ENCODE results near the gene DUSP16. TPM values are rescaled to one million over a fixed set of nuclear protein-coding genes. Genes with fewer than 3 reads are reported as not detected.
A peak's percentile ranks its signal among the peaks of the same experiment; 100 is the strongest.

Gene DUSP16
- total RNA-seq, 1 experiment from 2014 or later: 4.4 TPM

- POLR2A ChIA-PET (ENCODE audit: unreplicated experiment): no interaction called here
- Histone ChIP-seq H3K9me2 (replicated peaks; ENCODE audit: low read length) (no peaks in the 10 kb centered on the region), H3K9me3 (ENCODE audit: low read length) (no peaks in the 10 kb centered on the region), H3K4me1 (ENCODE audit: insufficient read depth, low read length) (peaks cover 29% of the 10 kb centered on the region), H3K4me2 (ENCODE audit: low read length) (peak overlapping the region; percentile 72), H3K27ac (ENCODE audit: low read length) (peak overlapping the region; percentile 97), H3K9ac (ENCODE audit: low read length) (peak overlapping the region; percentile 75), H3F3A (ENCODE audit: low read length, unreplicated experiment) (no peaks in the 10 kb centered on the region), H3K27me3 (ENCODE audit: low read length) (no peaks in the 10 kb centered on the region), H3K36me3 (ENCODE audit: low read depth, low read length) (no peaks in the 10 kb centered on the region), H2AFZ (ENCODE audit: low read length) (no peak overlapping the region), H3K79me2 (ENCODE audit: low read length) (no peaks in the 10 kb centered on the region), H4K20me1 (ENCODE audit: low read length) (no peaks in the 10 kb centered on the region), H3K4me3 (ENCODE audit: low read length) (no peak overlapping the region)
- TSS peak; percentile 86 for BruUV-seq (replicated peaks)
- intact Hi-C loops (cut with micrococcal nuclease): no loop called here
- ATAC-seq (peak; percentile 97), DNase-seq (peak; percentile 84)
- CTCF ChIA-PET: interaction anchor here (0.7 kb wide), 1 partner anchor 24 kb away, joined by 3 read pairs; no protein-coding TSS in a partner anchor
- TF ChIP-seq CTCF (conservative IDR thresholded peaks at IDR 0.05; ENCODE audit: low read depth, low read length) (no peak), EZH2phosphoT487 (IDR thresholded peaks at IDR 0.05; ENCODE audit: borderline replicate concordance, low read length) (no peak), EZH2 (IDR thresholded peaks at IDR 0.05; ENCODE audit: low read length, unreplicated experiment) (no peak)
These were observed 23.4 kb downstream of the DUSP16 start for GRCh38 chr12:12539028-12539810.

GRCh38 chr12:12538535-12538934, 24.1 kb downstream of the DUSP16 start:
- CTCF ChIA-PET: no interaction called here
- BruUV-seq (replicated peaks): no TSS peak
- H3K27ac ChIP-seq (ENCODE audit: low read length): peak overlapping the region; percentile 97

More at GRCh38 chr12:12538535-12538934, 24.1 kb downstream of the DUSP16 start:
- H3K9ac ChIP-seq (ENCODE audit: low read length): peak overlapping the region; percentile 75
- H3K4me3 ChIP-seq (ENCODE audit: low read length): no peak overlapping the region
- ATAC-seq (no peak), DNase-seq (no peak)
- peak overlapping the region; percentile 72 for H3K4me2 ChIP-seq (ENCODE audit: low read length)
- H4K20me1 ChIP-seq (ENCODE audit: low read length): no peaks in the 10 kb centered on the region
- POLR2A ChIA-PET (ENCODE audit: unreplicated experiment): no interaction called here
- H2AFZ ChIP-seq (ENCODE audit: low read length): no peak overlapping the region
- H3K4me1 ChIP-seq (ENCODE audit: insufficient read depth, low read length): peaks cover 22% of the 10 kb centered on the region
- H3K79me2 ChIP-seq (ENCODE audit: low read length): no peaks in the 10 kb centered on the region
- H3F3A ChIP-seq (ENCODE audit: low read length, unreplicated experiment): no peaks in the 10 kb centered on the region
- intact Hi-C loops (cut with micrococcal nuclease): no loop called here
- H3K9me2 ChIP-seq (replicated peaks; ENCODE audit: low read length): no peaks in the 10 kb centered on the region
- TF ChIP-seq EZH2phosphoT487 (IDR thresholded peaks at IDR 0.05; ENCODE audit: borderline replicate concordance, low read length) (no peak), CTCF (conservative IDR thresholded peaks at IDR 0.05; ENCODE audit: low read depth, low read length) (no peak), EZH2 (IDR thresholded peaks at IDR 0.05; ENCODE audit: low read length, unreplicated experiment) (no peak)
- no peaks in the 10 kb centered on the region for H3K9me3 ChIP-seq (ENCODE audit: low read length)
- no peaks in the 10 kb centered on the region for H3K27me3 ChIP-seq (ENCODE audit: low read length)
- no peaks in the 10 kb centered on the region for H3K36me3 ChIP-seq (ENCODE audit: low read depth, low read length)

Measured in PC-3 (cell line).